PC-3 (cell line): ENCODE measurements around the gene CAMTA1.

Experiments
- CTCF ChIP-seq: fragments of 300-600 bp; sonication (generic); conservative IDR thresholded peaks from 2 replicates; pipeline ENCODE4 v1.5.1; 2017; ENCODE audit warnings: antibody characterized with exemption, low read depth, mild to moderate bottlenecking, low read length
- EZH2phosphoT487 ChIP-seq: fragments of 300-600 bp; sonication (generic); IDR thresholded peaks from 2 replicates; pipeline ENCODE4 v1.6.1; 2018; ENCODE audit warnings: mild to moderate bottlenecking, antibody characterized with exemption, low read length, borderline replicate concordance

- no peak for TF ChIP-seq EZH2phosphoT487
- no peak for TF ChIP-seq CTCF
These were observed 704.3 kb downstream of the CAMTA1 start for GRCh38 chr1:7489586-7489985.
